T-helper 2 cell treated with Interferon-gamma antibody and Interleukin-4, amounts not matched to agents 100 ng/mL and 5 ng/mL, for 36 hours (primary cell): Measurements from ENCODE around the gene PTPRN2. TPM values are rescaled to one million over a fixed set of nuclear protein-coding genes. Genes with fewer than 3 reads are reported as not detected.

Experiments used
- intact Hi-C: fragments of 100-400 bp; cut with micrococcal nuclease; formaldehyde crosslinking; loops from one replicate; pipeline ENCODE4 v1.15.1; 2023
- total RNA-seq: library from RNA; stranded (reverse); gene quantifications from 2 replicates; pipeline ENCODE4 v1.2.3, GENCODE V29; 2022

Gene PTPRN2
- total RNA-seq, 1 donor from 2014 or later, result 5.1 TPM

- intact Hi-C loops, result no loop called here
Observed at GRCh38 chr7:157589680-157590079, 997.9 kb downstream of the PTPRN2 start.

GRCh38 chr7:157587805-157588560 is 999.6 kb downstream of the PTPRN2 start:
- intact Hi-C loops, result no loop called here

DNA sequence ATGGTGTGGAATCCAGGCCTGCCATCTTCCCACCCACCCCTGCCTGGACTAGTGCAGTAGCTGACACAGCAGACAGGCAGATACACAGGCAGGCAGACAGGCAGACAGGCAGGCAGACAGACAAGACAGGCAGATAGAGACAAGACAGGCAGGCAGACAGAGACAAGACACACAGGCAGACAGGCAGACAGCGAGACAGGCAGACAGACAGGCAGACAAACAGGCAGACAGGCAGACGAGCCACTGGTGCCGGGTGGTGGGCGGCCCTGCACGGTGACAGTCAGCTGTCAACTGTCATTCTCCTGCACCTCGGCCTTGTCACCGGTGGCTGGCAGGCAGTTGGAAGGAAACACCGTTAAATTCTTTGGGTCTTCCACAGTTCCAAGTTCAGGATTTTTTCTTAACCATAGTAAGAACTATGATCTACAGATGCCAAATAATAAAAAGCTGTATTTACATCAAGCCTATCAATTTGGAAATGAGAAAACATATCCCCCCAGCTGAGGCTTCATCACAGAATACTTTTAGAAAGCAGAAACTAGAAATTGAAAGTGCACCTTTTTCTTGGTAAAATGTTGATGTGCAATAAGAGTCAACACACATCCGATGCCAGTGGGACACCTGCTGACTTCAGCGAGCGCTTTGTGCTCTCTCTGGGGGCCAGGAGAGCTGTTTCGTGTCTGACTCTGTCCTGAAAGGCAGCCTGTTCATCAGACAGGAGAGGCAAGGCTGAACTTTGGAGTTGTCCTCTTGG is 1000.4 kb downstream of the PTPRN2 start:
- intact Hi-C loops, result no loop called here

DNA sequence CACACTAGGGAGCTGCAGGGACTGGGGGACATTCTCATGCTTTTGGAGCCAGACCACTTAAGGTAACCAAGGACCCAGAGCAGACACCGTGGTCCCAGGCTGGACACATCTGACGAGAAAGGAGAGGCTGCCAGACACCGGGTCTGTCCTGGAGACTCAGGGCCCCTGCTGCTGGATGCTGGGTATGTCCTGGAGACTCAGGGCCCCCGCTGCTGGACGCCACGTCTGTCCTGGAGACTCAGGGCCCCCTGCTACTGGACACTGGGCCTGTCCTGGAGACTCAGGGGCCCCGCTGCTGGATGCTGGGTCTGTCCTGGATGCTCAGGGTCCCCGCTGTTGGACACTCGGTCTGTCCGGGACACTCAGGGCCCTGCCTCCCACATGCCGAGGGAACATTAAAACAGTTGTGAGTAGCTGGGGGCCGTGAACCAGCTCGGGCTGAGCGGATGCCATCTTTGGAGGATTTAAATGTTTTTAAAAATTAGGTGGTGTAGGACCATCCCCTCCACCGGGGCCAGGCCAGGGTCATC is 1001.1 kb downstream of the PTPRN2 start:
- intact Hi-C loops, result no loop called here

- intact Hi-C loops, result no loop called here
Observed at GRCh38 chr7:157585113-157585861, 1002.3 kb downstream of the PTPRN2 start.

GRCh38 chr7:157584420-157584819 is 1003.2 kb downstream of the PTPRN2 start:
- intact Hi-C loops, result no loop called here

GRCh38 chr7:157581740-157582139 is 1005.9 kb downstream of the PTPRN2 start:
- intact Hi-C loops, result no loop called here

DNA sequence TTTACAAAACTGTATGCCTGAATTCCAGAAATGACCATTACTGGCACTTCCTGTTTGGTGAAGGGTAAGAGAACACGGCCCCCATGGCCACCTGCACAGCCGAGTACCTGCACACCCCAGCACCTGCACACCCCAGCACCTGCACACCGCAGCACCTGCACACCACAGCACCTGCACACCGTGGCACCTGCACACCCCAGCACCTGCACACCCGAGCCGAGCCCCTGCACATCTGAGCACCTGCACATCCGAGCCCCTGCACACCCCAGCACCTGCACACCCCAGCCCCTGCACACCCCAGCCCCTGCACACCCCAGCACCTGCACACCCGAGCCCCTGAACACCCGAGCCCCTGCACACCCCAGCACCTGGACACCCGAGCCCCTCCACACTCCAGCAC is 1007.3 kb downstream of the PTPRN2 start:
- intact Hi-C loops, result no loop called here

- intact Hi-C loops, result loop anchor here (5.0 to 10.0 kb wide), 2 partner anchors 77 to 275 kb away; no protein-coding TSS in a partner anchor
Observed at GRCh38 chr7:157579425-157579824, 1008.2 kb downstream of the PTPRN2 start.

DNA sequence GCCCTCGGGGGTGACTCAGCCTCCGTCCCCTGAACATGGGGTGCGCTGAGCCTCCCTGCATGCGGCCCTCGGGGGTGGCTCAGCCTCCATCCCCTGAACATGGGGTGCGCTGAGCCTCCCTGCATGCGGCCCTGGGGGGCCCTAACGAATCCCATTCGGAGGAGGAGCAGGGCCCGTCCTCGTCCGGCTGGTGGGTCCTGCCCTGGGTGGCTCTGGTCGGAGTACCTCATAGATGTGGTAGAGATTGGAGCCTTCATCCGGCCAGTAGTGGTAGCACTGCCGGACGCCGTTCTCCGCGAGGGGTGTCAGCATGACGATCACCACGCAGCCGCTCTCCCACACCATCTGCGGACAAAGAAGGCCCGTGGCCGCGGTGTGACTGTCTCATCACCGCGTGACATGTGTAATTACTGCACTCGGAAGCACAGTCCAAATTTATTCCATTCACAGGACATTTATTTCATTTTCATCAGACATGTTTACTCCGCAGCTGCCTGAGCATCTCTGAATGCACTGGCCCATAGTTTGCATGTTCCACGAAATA is 1009.8 kb downstream of the PTPRN2 start:
- intact Hi-C loops, result loop anchor here (5.0 to 10.0 kb wide), 2 partner anchors 76 to 277 kb away; no protein-coding TSS in a partner anchor

DNA sequence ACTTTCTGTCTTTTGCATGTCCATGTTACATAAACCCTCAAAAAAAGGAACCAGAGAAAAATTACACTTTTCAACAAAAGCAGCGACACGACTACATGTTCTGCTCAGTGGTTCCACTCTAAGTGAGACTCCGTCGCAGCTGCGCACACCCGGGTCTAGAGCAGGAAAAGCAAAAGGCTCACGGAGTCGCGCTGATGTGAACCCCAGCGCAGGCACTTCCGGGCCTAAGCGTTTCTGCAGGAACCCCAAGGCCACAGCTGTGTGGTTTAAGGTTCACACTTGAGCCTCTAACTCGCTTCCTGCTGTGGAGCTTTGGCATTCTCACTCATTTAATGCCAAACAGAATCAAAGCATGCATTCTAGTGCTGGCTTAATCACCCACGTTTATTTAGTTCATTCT is 1010.6 kb downstream of the PTPRN2 start:
- intact Hi-C loops, result loop anchor here (5.0 to 10.0 kb wide), 2 partner anchors 75 to 278 kb away; no protein-coding TSS in a partner anchor

DNA sequence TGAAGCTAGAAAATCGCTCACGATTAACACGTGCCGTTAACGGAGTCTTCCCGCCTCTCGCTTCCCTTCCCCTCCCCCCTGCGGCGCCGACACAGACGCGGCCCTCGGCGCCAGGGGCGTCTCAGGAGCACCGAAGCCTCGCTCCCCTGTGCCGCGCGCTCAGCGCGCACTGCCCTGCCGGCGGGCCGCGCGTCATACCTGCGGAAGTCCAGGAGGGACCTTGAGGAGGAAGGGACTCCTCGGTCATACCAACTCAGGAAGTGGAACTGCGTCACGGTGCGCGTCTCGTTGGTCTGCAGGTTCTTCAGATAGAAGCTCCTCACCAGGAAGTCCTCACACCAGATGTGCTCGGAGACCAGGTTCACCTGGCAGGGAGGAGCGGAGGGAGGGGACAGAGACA is 1011.2 kb downstream of the PTPRN2 start:
- intact Hi-C loops, result loop anchor here (5.0 to 10.0 kb wide), 2 partner anchors 74 to 278 kb away; no protein-coding TSS in a partner anchor

- intact Hi-C loops, result loop anchor here (5.0 to 10.0 kb wide), 2 partner anchors 73 to 279 kb away; no protein-coding TSS in a partner anchor
Observed at GRCh38 chr7:157575777-157576176, 1011.8 kb downstream of the PTPRN2 start.

DNA sequence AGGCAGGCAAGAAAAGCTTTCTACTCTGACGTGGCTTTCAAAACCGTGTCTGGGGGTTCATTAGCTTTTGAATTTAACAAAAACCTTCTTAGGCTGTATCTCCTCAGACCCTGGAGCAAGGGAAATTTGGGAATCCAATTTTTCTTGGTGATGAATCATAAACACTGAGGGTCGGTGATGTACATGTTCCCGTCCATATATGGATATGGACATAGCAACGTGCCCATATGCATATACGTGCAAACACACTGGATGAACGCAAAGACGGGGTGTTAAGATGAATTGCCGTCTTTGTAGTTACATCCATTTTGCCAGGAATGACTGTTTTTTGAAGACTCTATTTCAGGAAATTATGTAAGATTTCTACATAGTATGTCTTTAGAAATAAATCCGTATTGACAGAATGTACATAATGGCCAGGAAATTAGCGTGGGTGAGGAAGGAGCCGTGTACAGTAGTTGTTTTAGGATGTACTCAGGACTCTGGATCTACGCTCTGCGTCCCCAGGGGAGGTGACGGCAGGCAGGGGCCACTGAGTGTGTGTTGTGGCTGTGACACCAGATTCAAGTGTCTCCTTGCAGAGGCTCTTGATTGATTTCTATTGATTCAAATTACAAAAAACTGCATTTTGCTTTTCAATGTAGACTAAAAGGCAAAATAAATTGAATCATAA is 1012.6 kb downstream of the PTPRN2 start:
- intact Hi-C loops, result loop anchor here (5.0 to 10.0 kb wide), 2 partner anchors 73 to 280 kb away; no protein-coding TSS in a partner anchor

DNA sequence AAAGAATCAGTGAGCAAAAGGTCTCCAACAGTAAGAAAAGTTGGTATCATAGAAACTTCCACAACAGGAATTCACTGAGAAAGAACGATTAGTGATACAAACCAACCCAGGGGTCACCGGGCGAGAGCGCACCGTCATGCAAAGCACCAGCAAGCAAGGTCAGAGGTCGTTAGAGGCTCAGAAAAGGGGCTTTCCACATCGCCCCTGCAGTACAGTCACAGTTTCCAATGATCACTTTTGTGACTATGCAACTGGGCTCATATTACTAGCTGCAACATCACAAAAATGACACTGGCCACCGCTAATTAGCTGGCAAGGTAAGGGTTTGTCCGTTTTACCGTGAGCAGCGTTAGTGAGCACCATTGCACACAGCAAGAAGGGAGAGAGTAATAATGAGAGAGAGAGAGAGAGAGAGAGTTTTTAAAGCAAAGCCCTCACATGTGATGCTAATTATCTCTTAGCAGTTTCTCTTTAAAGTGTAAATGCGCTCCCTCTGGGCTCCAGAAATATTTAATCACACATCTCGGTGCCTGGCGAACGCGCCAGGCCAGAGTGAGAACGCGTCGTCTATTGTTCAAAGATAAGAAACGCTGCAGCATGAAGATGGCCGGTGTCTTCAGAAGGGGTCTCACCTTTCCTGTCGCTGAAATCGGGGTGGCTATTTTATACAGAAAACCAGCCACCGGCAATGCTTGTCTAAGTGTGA is 1013.4 kb downstream of the PTPRN2 start:
- intact Hi-C loops, result loop anchor here (10.0 kb wide), 1 partner anchor 281 kb away; no protein-coding TSS in a partner anchor

- intact Hi-C loops, result loop anchor here (10.0 kb wide), 1 partner anchor 282 kb away; no protein-coding TSS in a partner anchor
Observed at GRCh38 chr7:157573244-157573643, 1014.4 kb downstream of the PTPRN2 start.

DNA sequence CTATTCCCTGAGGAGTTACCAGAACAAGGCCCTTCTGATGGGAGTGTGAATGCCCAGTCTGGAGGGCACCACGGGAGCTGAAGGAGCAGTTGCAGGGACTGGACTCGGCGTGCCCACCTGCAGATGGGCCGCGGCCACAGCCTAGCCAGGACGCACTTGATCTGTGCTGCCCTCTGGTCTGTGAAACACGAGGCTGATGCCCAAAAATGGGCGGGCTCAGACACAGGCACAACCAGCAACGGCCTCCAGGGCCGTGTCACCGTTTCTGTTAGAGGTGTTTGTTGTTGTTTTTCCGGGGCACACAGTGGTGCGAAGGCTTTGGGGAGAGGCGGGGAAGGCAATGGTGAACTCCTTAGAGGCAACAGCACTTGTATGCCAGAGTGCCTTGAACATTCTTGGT is 1015.0 kb downstream of the PTPRN2 start:
- intact Hi-C loops, result loop anchor here (10.0 kb wide), 1 partner anchor 282 kb away; no protein-coding TSS in a partner anchor

- intact Hi-C loops, result loop anchor here (10.0 kb wide), 1 partner anchor 284 kb away; no protein-coding TSS in a partner anchor
Observed at GRCh38 chr7:157570531-157571200, 1017.0 kb downstream of the PTPRN2 start.

GRCh38 chr7:157569967-157570366 is 1017.7 kb downstream of the PTPRN2 start:
- intact Hi-C loops, result loop anchor here (2.0 to 10.0 kb wide), 3 partner anchors 43 to 285 kb away; no protein-coding TSS in a partner anchor
